ENCODE measurements around the gene RTN4. TPM values are rescaled to one million over a fixed set of nuclear protein-coding genes. Genes with fewer than 3 reads are reported as not detected.
"Not testable (repeated sequence)": the region's sequence is repeated elsewhere in the genome, so short reads cannot be mapped to it uniquely, and the experiment has no call there.

RTN4 gene
- total RNA-seq, 1 donor from 2014 or later, result 275 TPM

DNA sequence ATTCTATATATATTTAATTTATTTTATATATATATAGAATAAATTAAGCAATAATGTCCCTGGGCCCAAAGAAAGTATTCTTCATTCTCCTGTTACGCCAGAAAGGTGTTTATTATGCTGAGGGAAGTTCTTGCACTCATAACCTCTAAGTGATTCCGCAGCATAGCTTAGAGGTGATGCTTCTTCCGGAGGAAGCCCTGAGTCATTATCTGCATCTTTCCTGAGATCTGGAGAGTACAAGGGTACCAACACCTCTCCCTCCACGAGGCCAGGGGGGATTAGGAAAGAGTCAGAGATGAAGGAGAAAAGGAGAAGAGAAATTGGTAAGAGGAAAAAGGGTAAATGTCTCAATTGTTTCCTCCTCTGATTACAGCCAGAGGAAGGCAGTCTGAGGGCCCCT, 43.1 kb upstream of the RTN4 start:
- DNase-seq (no peak), ATAC-seq (peak; percentile 4)
- intact Hi-C loops (cut with DNase I), result no loop called here
- Histone ChIP-seq H3K36me3 (no peaks in the 10 kb centered on the region), H3K9me3 (no peaks in the 10 kb centered on the region), H3K4me1 (peaks cover 33% of the 10 kb centered on the region), H3K27ac (no peak overlapping the region), H3K27me3 (no peaks in the 10 kb centered on the region), H3K4me3 (no peak overlapping the region)
- TF ChIP-seq, protein P1, sequence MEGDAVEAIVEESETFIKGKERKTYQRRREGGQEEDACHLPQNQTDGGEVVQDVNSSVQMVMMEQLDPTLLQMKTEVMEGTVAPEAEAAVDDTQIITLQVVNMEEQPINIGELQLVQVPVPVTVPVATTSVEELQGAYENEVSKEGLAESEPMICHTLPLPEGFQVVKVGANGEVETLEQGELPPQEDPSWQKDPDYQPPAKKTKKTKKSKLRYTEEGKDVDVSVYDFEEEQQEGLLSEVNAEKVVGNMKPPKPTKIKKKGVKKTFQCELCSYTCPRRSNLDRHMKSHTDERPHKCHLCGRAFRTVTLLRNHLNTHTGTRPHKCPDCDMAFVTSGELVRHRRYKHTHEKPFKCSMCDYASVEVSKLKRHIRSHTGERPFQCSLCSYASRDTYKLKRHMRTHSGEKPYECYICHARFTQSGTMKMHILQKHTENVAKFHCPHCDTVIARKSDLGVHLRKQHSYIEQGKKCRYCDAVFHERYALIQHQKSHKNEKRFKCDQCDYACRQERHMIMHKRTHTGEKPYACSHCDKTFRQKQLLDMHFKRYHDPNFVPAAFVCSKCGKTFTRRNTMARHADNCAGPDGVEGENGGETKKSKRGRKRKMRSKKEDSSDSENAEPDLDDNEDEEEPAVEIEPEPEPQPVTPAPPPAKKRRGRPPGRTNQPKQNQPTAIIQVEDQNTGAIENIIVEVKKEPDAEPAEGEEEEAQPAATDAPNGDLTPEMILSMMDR (IDR thresholded peaks at IDR 0.05), result no peak

DNA sequence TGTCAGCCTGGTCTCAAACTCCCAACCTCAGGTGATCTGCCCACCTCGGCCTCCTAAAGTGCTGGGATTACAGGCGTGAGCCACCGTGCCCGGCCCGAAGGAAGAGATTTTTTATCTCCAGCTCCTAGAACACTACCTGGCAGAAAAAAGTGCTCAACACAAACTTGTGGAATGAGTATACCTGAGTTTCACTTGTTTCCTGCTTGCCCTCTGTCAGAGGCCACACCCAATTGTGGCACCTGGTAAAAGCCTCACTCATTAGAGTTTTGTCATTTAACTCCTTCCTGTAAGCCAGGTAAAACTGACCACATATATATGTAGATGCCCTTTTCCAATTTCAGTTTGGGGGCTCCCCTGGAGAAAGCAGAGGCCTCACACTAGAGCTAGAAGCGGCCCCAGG, 42.2 kb upstream of the RTN4 start:
- Histone ChIP-seq H3K4me3 (no peak overlapping the region), H3K36me3 (no peaks in the 10 kb centered on the region), H3K27me3 (no peaks in the 10 kb centered on the region), H3K27ac (no peak overlapping the region), H3K4me1 (peaks cover 25% of the 10 kb centered on the region), H3K9me3 (no peaks in the 10 kb centered on the region)
- intact Hi-C loops (cut with DNase I), result no loop called here
- TF ChIP-seq, protein P1 (IDR thresholded peaks at IDR 0.05), result no peak
- peak; percentile 75 for ATAC-seq
- DNase-seq, result no peak

DNA sequence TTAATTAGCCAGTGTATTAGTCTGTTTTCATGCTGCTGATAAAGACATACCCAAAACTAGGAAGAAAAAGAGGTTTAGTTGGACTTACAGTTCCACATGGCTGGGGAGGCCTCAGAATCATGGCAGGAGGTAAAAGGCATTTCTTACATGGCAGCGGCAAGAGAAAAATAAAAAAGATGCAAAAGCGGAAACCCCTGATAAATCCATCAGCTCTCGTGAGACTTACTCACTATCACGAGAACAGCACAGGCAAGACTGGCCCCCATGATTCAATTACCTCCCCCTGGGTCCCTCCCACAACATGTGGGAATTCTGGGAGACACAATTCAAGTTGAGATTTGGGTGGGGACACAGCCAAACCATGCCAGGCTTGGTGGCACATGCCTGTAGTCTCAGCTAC, 41.4 kb upstream of the RTN4 start:
- H3K4me3 ChIP-seq; H3K36me3 ChIP-seq; H3K27me3 ChIP-seq; DNase-seq; intact Hi-C loops (cut with DNase I); ATAC-seq; H3K9me3 ChIP-seq; H3K27ac ChIP-seq: not testable (repeated sequence)
- H3K4me1 ChIP-seq, result peaks cover 17% of the 10 kb centered on the region

DNA sequence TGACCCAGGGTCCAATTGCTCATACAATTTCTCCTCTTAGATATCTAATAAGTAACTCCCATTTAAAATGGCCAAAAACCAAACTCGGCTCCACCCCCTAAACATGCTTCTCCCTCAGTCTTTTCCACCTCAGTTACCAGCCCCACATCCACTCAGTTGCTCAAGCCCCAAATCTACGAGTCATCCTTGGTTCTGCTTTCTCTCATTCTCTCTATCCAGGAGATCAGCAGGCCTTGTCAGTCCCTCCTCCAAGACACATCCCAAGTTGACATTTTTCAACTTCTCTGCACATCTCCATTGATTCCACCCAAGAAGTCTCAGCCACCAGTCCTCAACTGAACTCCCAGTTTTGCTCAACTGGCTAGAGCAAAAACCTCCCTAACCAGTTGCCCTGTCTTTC, 40.5 kb upstream of the RTN4 start:
- Histone ChIP-seq H3K4me1 (peaks cover 10% of the 10 kb centered on the region), H3K4me3 (no peak overlapping the region), H3K36me3 (no peaks in the 10 kb centered on the region), H3K9me3 (no peaks in the 10 kb centered on the region), H3K27ac (no peak overlapping the region), H3K27me3 (no peaks in the 10 kb centered on the region)
- TF ChIP-seq, protein P1 (IDR thresholded peaks at IDR 0.05), result no peak
- no peak for DNase-seq
- ATAC-seq, result peak; percentile 26
- intact Hi-C loops (cut with DNase I), result no loop called here

DNA sequence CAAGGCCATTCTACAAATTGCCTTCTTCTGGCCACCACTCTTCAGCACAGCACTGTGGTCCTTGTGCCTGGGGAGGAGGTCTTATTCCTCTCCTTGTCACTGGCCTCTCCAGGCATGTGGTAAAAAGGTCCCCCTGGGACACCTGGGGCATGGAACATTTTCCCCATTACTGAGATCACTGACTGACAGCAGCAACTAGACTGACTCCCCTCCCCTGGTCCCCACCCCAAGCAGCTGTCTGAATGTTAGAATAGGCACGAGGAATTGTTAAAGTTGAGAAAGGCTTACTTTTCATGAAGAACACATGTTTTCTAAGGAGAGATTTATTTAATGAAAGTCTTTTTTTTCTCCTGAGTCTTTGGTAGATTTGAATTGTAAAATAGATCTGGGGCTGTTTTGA, 39.5 kb upstream of the RTN4 start:
- DNase-seq (no peak), ATAC-seq (no peak)
- peaks cover 10% of the 10 kb centered on the region for H3K4me1 ChIP-seq
- TF ChIP-seq, protein P1 (IDR thresholded peaks at IDR 0.05), result no peak
- no peaks in the 10 kb centered on the region for H3K9me3 ChIP-seq
- no peak overlapping the region for H3K27ac ChIP-seq
- no peak overlapping the region for H3K4me3 ChIP-seq
- intact Hi-C loops (cut with DNase I), result no loop called here
- no peaks in the 10 kb centered on the region for H3K27me3 ChIP-seq
- H3K36me3 ChIP-seq, result no peaks in the 10 kb centered on the region

DNA sequence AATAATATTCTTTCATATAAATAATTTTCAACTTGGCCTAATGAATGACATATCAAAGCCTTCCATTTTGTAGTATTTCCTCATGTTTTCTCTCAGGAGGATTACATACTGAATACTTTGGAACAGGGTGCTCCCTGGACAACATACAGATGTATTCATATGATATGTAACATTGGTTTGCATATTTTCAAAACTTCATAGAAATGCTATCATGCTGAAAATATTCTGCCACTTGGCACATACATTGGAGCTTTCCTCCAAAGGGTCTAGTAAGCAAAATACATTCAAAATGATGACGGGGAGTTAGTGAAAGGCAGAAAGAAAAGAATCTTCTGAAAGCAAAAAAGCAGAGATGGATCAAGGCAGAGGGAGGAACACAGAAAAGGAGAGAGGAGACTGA, 38.1 kb upstream of the RTN4 start:
- ATAC-seq, result no peak
- H3K27ac ChIP-seq, result no peak overlapping the region
- no peaks in the 10 kb centered on the region for H3K9me3 ChIP-seq
- no peaks in the 10 kb centered on the region for H3K27me3 ChIP-seq
- peaks cover 6% of the 10 kb centered on the region for H3K4me1 ChIP-seq
- intact Hi-C loops (cut with DNase I), result no loop called here
- TF ChIP-seq, protein P1 (IDR thresholded peaks at IDR 0.05), result no peak
- no peak for DNase-seq
- no peak overlapping the region for H3K4me3 ChIP-seq
- H3K36me3 ChIP-seq, result no peaks in the 10 kb centered on the region
